ENCODE data around the gene NLRP3. TPM values are rescaled to one million over a fixed set of nuclear protein-coding genes. Genes with fewer than 3 reads are reported as not detected.

The NLRP3 gene
- total and polyA plus RNA-seq, 9 of the 15 experiments (the other 6 are each of a cell fraction or from before 2014, with no cell fraction given) = not detected

- TF ChIP-seq TBL1XR1 (IDR thresholded peaks at IDR 0.05; ENCODE audit: low read length in 2 of 2) (0 out of 4 replicates have a peak, but pooled peaks of 1 of the 2 experiments have one; percentile 33), CBX5 (IDR thresholded peaks at IDR 0.05; ENCODE audit: borderline replicate concordance, low read depth) (peak; percentile 24; the same call in 1 of the 2 replicates), ERF (CRISPR knock-in tag; IDR thresholded peaks at IDR 0.05) (no peak)
Measured at GRCh38 chr1:247390116-247390791, 25.7 kb upstream of the NLRP3 start (continued).

DNA sequence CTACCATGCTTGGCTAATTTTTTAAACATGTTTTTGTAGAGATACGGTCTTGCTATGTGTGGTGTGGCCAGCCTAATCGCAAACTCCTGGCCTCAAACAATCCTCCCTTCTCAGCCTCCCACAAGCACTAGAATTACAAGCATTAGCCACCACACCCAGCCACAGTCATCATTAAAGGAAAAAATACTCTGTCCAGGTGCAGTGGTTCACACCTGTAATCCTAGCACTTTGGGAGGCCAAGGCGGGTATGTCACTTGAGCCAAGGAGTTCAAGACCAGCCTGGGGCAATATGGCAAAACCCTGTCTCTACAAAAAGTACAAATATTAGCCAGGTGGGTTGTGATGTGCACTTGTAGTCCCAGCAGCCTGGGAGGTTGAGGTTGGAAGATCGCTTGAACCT is 25.0 kb upstream of the NLRP3 start:
- POLR2A ChIA-PET = interaction anchor here (1.0 kb wide), 1 partner anchor 8 kb away, joined by 4 read pairs; no protein-coding TSS in a partner anchor
- Histone ChIP-seq H3K27ac (ENCODE audit: extremely low read depth, low read depth, low read length) (no peak overlapping the region), H3K4me2 (ENCODE audit: insufficient read depth, low read length) (no peak overlapping the region)

More for the DNA sequence above, 25.0 kb upstream of the NLRP3 start:
- no TSS peak for BruUV-seq (replicated peaks)
- no peaks in the 10 kb centered on the region for H3K9me1 ChIP-seq (ENCODE audit: control insufficient read depth, insufficient read depth, low read length)
- H3K9me3 ChIP-seq (replicated peaks; ENCODE audit: control insufficient read depth, insufficient read depth, low read depth, low read length) = no peaks in the 10 kb centered on the region
- WGBS (ENCODE audit: insufficient coverage, low coverage, missing lambda C conversion rate) = 42% methylated on average over 4 of the region's 4 CpGs
- H3K4me1 ChIP-seq (replicated peaks in 1 of 2; ENCODE audit: control insufficient read depth in 2 of 2, insufficient read depth in 2 of 2, low read length in 2 of 2) = peaks cover 0 to 5% of the 10 kb centered on the region in 2 experiments; a peak in 2 of 5 replicates
- intact Hi-C loops (cut with micrococcal nuclease) (loop anchor here (1.0 to 2.0 kb wide), 2 partner anchors 96 to 186 kb away; no protein-coding TSS in a partner anchor), in situ Hi-C loops (cut with MboI) (no loop called here)
- no peak overlapping the region for H3K9ac ChIP-seq (ENCODE audit: insufficient read depth in 1 of 2, low read depth in 2 of 2, low read length in 2 of 2)
- peaks cover 0 to 5% of the 10 kb centered on the region in 2 experiments; a peak in 1 of 5 replicates for H3K27me3 ChIP-seq (ENCODE audit: control insufficient read depth in 2 of 2, insufficient read depth in 2 of 2, low read length in 2 of 2)
- FAIRE-seq (no peak), DNase-seq (ENCODE audit: extremely low read depth in 1 of 4, low spot score in 3 of 4) (no peak), ATAC-seq (no peak)
- CTCF ChIA-PET (ENCODE audit: low intra/inter-chr PET ratio) = interaction anchor here (2.7 kb wide), 1 partner anchor 96 kb away, joined by 11 read pairs; no protein-coding TSS in a partner anchor
- no peak overlapping the region for H3K4me3 ChIP-seq
- H3K36me3 ChIP-seq (ENCODE audit: control insufficient read depth, insufficient read depth, low read length) = no peaks in the 10 kb centered on the region
- no peak overlapping the region for H2AFZ ChIP-seq (ENCODE audit: low read depth, low read length)
- H4K20me1 ChIP-seq (replicated peaks; ENCODE audit: control insufficient read depth, insufficient read depth, low read length) = no peaks in the 10 kb centered on the region
- H3K79me2 ChIP-seq (ENCODE audit: control insufficient read depth, insufficient read depth, low read length) = no peaks in the 10 kb centered on the region
- no peak for TF ChIP-seq ZNF398 (CRISPR knock-in tag; IDR thresholded peaks at IDR 0.05)
- TF ChIP-seq ZBTB8A (IDR thresholded peaks at IDR 0.05; ENCODE audit: partially characterized antibody) = no peak
- TF ChIP-seq PRMT5 (CRISPR knock-in tag; IDR thresholded peaks at IDR 0.05) = no peak

All from K562 (cell line).